Gastrocnemius medialis (tissue), 4 donors: Measurements from ENCODE around the gene TUBB8.

Source experiments
- POLR2A ChIP-seq, 2 donors: fragments of 450-650 bp; IDR thresholded peaks; one replicate each; pipeline ENCODE4 v1.6.1; 2017; ENCODE audit warnings: antibody characterized with exemption in 2 of 2, mild to moderate bottlenecking in 2 of 2, moderate library complexity in 2 of 2
- TF ChIP-seq, protein P1 (sequence below), 5 experiments: fragments of 450-650 bp in 3 of 5; fragments of 200-600 bp in 2 of 5; sonication (generic) in 2 of 5; IDR thresholded peaks in 4 of 5; conservative IDR thresholded peaks in 1 of 5; 1 replicate in 4 of 5; 2 replicates in 1 of 5; pipeline ENCODE4 v1.5.1; 2016 to 2019; ENCODE audit warnings: antibody characterized with exemption in 5 of 5, mild to moderate bottlenecking in 3 of 5, moderate library complexity in 3 of 5

DNA sequence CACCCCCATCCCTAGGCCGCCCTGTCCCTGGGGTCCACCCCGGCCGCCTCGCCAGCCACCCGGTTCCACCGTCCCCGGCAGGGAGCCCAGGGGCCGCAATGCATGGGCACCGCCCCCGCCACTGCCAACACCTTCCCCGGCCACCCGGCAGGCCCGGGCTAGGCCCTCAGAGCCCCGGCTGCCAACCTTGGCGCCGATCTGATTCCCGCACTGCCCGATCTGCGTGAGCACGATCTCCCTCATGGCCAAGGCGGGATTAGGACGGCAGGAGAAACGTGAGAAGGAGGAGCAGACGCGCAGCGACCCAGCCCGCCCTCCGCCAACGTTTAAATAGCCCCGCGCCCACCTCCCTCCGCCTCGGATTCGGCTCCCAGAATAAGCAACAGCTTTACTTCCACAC lies at the start of gene TUBB8:
- TF ChIP-seq, protein P1, sequence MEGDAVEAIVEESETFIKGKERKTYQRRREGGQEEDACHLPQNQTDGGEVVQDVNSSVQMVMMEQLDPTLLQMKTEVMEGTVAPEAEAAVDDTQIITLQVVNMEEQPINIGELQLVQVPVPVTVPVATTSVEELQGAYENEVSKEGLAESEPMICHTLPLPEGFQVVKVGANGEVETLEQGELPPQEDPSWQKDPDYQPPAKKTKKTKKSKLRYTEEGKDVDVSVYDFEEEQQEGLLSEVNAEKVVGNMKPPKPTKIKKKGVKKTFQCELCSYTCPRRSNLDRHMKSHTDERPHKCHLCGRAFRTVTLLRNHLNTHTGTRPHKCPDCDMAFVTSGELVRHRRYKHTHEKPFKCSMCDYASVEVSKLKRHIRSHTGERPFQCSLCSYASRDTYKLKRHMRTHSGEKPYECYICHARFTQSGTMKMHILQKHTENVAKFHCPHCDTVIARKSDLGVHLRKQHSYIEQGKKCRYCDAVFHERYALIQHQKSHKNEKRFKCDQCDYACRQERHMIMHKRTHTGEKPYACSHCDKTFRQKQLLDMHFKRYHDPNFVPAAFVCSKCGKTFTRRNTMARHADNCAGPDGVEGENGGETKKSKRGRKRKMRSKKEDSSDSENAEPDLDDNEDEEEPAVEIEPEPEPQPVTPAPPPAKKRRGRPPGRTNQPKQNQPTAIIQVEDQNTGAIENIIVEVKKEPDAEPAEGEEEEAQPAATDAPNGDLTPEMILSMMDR (IDR thresholded peaks at IDR 0.05 in 4 of 5, conservative IDR thresholded peaks at IDR 0.05 in 1 of 5), result no peak
- TF ChIP-seq POLR2A (IDR thresholded peaks at IDR 0.05), result no peak
